A673 (cell line): Measurements from ENCODE around the gene LTC4S.

Experiments used
- CTCF ChIP-seq: fragments of 300-800, 200-600 bp; sonication (generic); conservative IDR thresholded peaks from 2 replicates; pipeline ENCODE4 v1.5.1; 2017; ENCODE audit warnings: low read depth, mild to moderate bottlenecking, antibody characterized with exemption, low read length, moderate library complexity, mixed read lengths
- EZH2 ChIP-seq: fragments of 200-600 bp; sonication (generic); IDR thresholded peaks from 2 replicates; pipeline ENCODE4 v1.6.1; 2017; ENCODE audit warnings: borderline replicate concordance, low read depth, mild to moderate bottlenecking, mixed read lengths, antibody characterized with exemption, low read length; ENCODE audit not compliant: poor library complexity, severe bottlenecking

- TF ChIP-seq CTCF: no peak
- TF ChIP-seq EZH2: no peak
These were observed 25.7 kb downstream of the LTC4S start for GRCh38 chr5:179819296-179820126.
